Esophagus squamous epithelium (tissue), 5 donors: Measurements from ENCODE around the gene RNF39. TPM values are rescaled to one million over a fixed set of nuclear protein-coding genes. Genes with fewer than 3 reads are reported as not detected.
"Not testable (repeated sequence)": the region's sequence is repeated elsewhere in the genome, so short reads cannot be mapped to it uniquely, and the experiment has no call there.

Experiments used
- DNase-seq: peaks from one replicate; lab custom pipeline; 2025; lab: John Stamatoyannopoulos, UW
- H3K27ac ChIP-seq, 4 donors: fragments of 200-600 bp; sonication (generic); one replicate each; pipeline ENCODE4 v1.5.1; 2016 to 2019; ENCODE audit warnings: mild to moderate bottlenecking in 1 of 4
- H3K27me3 ChIP-seq, 4 donors: fragments of 200-600 bp; sonication (generic); 1 replicate in 3 of 4; 2 replicates in 1 of 4; pipeline versions ENCODE4 v1.5.1 to v1.6.0; 2017 to 2021; ENCODE audit warnings: antibody characterized with exemption in 1 of 4
- H3K36me3 ChIP-seq, 3 donors: fragments of 200-600 bp; sonication (generic); one replicate each; pipeline ENCODE4 v1.5.1; 2016 to 2019
- H3K4me1 ChIP-seq, 3 donors: fragments of 200-600 bp; sonication (generic); one replicate each; pipeline ENCODE4 v1.5.1; 2017 to 2019
- H3K4me3 ChIP-seq, 4 donors: fragments of 200-600 bp; sonication (generic); 1 replicate in 3 of 4; 2 replicates in 1 of 4; pipeline ENCODE4 v1.5.1; 2016 to 2019; ENCODE audit warnings: mild to moderate bottlenecking in 2 of 4, moderate library complexity in 1 of 4
- H3K9me3 ChIP-seq, 3 donors: fragments of 200-600 bp; sonication (generic); one replicate each; pipeline ENCODE4 v1.5.1; 2016 to 2019
- CTCF ChIP-seq, 6 experiments: fragments of 450-650 bp in 4 of 6; fragments of 200-600 bp in 2 of 6; sonication (generic) in 2 of 6; IDR thresholded peaks; one replicate each; pipeline ENCODE4 v1.5.1; 2016 to 2019; ENCODE audit warnings: antibody characterized with exemption in 6 of 6, mild to moderate bottlenecking in 4 of 6, moderate library complexity in 4 of 6
- POLR2A ChIP-seq, 4 donors: fragments of 450-650 bp; IDR thresholded peaks; one replicate each; pipeline ENCODE4 v1.6.1; 2017; ENCODE audit warnings: antibody characterized with exemption in 4 of 4, mild to moderate bottlenecking in 4 of 4, moderate library complexity in 3 of 4
- WGBS, 2 donors: methylation state at CpG; one replicate each; pipeline ENCODE4 v1.1.5; 2018; 5-methylcytosine and 5-hydroxymethylcytosine counted together
- intact Hi-C: fragments of 100-400 bp; cut with DNase I; formaldehyde crosslinking; loops from one replicate; pipeline ENCODE4 v1.15.0; 2022
- small RNA-seq, 4 donors: library from RNA; depleted of rRNA; stranded (forward); fragments of <200 nt; gene quantifications; one replicate each; pipeline ENCODE3, GENCODE V24; 2016
- total RNA-seq, 4 donors: library from RNA; depleted of rRNA; stranded (reverse); fragments of >200 nt; gene quantifications; one replicate each; pipeline ENCODE4 v1.1.0, GENCODE V29; 2016
- donor health status: DM: yes; HTN: yes; CAD: no.

The RNF39 gene
- total RNA-seq, 4 donors from 2014 or later = 3.1 to 11.4 (median 9.2) TPM

DNA sequence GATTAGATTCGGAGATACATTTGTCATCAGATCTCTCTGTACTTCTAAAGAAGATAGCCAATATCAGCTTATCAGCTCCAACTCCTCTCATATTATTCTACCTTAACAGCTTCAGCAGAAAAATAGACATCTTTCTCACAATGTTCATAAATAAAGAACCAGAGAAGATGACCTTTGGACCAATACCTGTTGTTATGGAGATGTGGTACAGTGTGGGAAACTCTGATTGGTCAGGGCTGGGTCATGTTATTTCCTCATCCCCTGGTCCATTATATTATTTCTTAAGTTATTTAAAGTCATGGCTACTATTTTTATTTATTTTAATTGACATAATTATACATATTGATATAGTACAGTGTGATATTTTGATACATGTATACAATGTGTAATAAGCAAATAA is 50.4 kb downstream of the RNF39 start:
- intact Hi-C loops = no loop called here
- peaks cover 0 to 10% (median 0%) of the 10 kb centered on the region in 3 donors for H3K36me3 ChIP-seq
- WGBS, 2 donors = 96 to 100% methylated on average over 1 of the region's 1 CpG
- H3K4me1 ChIP-seq = no peaks in the 10 kb centered on the region
- H3K27ac ChIP-seq = no peak overlapping the region
- TF ChIP-seq CTCF (IDR thresholded peaks at IDR 0.05) (no peak), POLR2A (IDR thresholded peaks at IDR 0.05) (no peak)
- DNase-seq = no peak
- H3K27me3 ChIP-seq = no peaks in the 10 kb centered on the region
- no peaks in the 10 kb centered on the region for H3K9me3 ChIP-seq
- no peak overlapping the region for H3K4me3 ChIP-seq

GRCh38 chr6:30022712-30023111 is 52.9 kb downstream of the RNF39 start:
- H3K27me3 ChIP-seq, H3K27ac ChIP-seq, H3K9me3 ChIP-seq, intact Hi-C loops, H3K4me3 ChIP-seq, DNase-seq, H3K4me1 ChIP-seq: not testable (repeated sequence)
- peaks cover 0 to 30% (median 0%) of the 10 kb centered on the region in 3 donors for H3K36me3 ChIP-seq

GRCh38 chr6:30022189-30022588 is 53.4 kb downstream of the RNF39 start:
- no peak for DNase-seq
- no peaks in the 10 kb centered on the region for H3K4me1 ChIP-seq
- WGBS, 2 donors = 77 to 83% methylated on average over 3 of the region's 3 CpGs
- TF ChIP-seq CTCF (IDR thresholded peaks at IDR 0.05) (no peak), POLR2A (IDR thresholded peaks at IDR 0.05) (no peak)
- peaks cover 0 to 30% (median 0%) of the 10 kb centered on the region in 3 donors for H3K36me3 ChIP-seq
- intact Hi-C loops = no loop called here
- no peaks in the 10 kb centered on the region for H3K27me3 ChIP-seq
- H3K9me3 ChIP-seq = no peaks in the 10 kb centered on the region
- no peak overlapping the region for H3K27ac ChIP-seq
- H3K4me3 ChIP-seq = no peak overlapping the region

GRCh38 chr6:30020626-30021025 is 54.9 kb downstream of the RNF39 start:
- DNase-seq = no peak
- Histone ChIP-seq H3K36me3 (peaks cover 0 to 30% (median 0%) of the 10 kb centered on the region in 3 donors), H3K4me1 (no peaks in the 10 kb centered on the region), H3K9me3 (no peaks in the 10 kb centered on the region), H3K27ac (no peak overlapping the region), H3K4me3 (no peak overlapping the region), H3K27me3 (no peaks in the 10 kb centered on the region)
- intact Hi-C loops = no loop called here
- no peak for TF ChIP-seq CTCF (IDR thresholded peaks at IDR 0.05)
- 25 to 40% methylated on average over 1 of the region's 1 CpG for WGBS, 2 donors

Small RNA genes lying within 50 kb of the gene (small RNA-seq; reads per million reads assigned to genes)
- gene RF02218 (0 reads per million in 4 donors), gene RF02219 (0 reads per million in 4 donors), gene RF02220 (0 reads per million in 4 donors)

Other genes with a start within 250 kb of the RNF39 start
- under 1 TPM in 2 of 4 donors, not detected in 2; 0.18 to 0.27 TPM for gene HLA-G, start 247.9 kb downstream of the RNF39 start, total RNA-seq
- 1,000 to 10,000 TPM in 1 of 4 donors, 100 to 1,000 TPM in 3; 182 to 1,095 (median 304) TPM for gene HLA-A, start 133.2 kb downstream of the RNF39 start, total RNA-seq
- 10 to 100 TPM; 13.2 to 35.8 (median 19.8) TPM for gene POLR1H, start 14.5 kb downstream of the RNF39 start, total RNA-seq
- gene PPP1R11, start 8.6 kb downstream of the RNF39 start, total RNA-seq = 10 to 100 TPM; 36.5 to 40.9 (median 37.3) TPM
- gene TRIM31, start 37.3 kb upstream of the RNF39 start, total RNA-seq = under 1 TPM in 1 of 4 donors, not detected in 3; 0.23 TPM
- gene TRIM40, start 60.4 kb upstream of the RNF39 start, total RNA-seq = not detected
- gene TRIM10, start 85.4 kb upstream of the RNF39 start, total RNA-seq = not detected
- gene TRIM15, start 87.8 kb upstream of the RNF39 start, total RNA-seq = not detected
- gene TRIM26, start 137.6 kb upstream of the RNF39 start, total RNA-seq = 10 to 100 TPM; 52.3 to 76.3 (median 63.3) TPM